ENCODE measurements around the gene PTDSS2. TPM values are rescaled to one million over a fixed set of nuclear protein-coding genes. Genes with fewer than 3 reads are reported as not detected.

The PTDSS2 gene
- total RNA-seq, 1 experiment from 2014 or later = 49.5 TPM

- Mint-ChIP-seq H3K27me3 (ENCODE audit: low read depth) (peaks cover 3% of the 10 kb centered on the region), H3K4me1 (no peaks in the 10 kb centered on the region), H3K4me3 (no peak overlapping the region), H3K36me3 (peaks cover 2% of the 10 kb centered on the region; the same call in 1 of the 2 replicates), H3K27ac (no peak overlapping the region), H3K9me3 (no peaks in the 10 kb centered on the region)
- ChIA-PET POLR2A (no interaction called here), CTCF (interaction anchor here (0.7 to 3.5 kb wide), 5 partner anchors 39 to 154 kb away, joined by 3 to 71 read pairs (median 6); partner anchors contain the start of gene PTDSS2)
- DNase-seq (ENCODE audit: low spot score) (peak; percentile 10), ATAC-seq (no peak)
- TF ChIP-seq ATF2 (CRISPR knock-in tag; IDR thresholded peaks at IDR 0.05; ENCODE audit: borderline replicate concordance, low read depth) = no peak
These were observed 45.4 kb upstream of the PTDSS2 start for GRCh38 chr11:404551-405264.

GRCh38 chr11:405323-405953 lies 44.6 kb upstream of the PTDSS2 start:
- peak; percentile 30 for DNase-seq (ENCODE audit: low spot score)
- no peak for TF ChIP-seq GRHL2 (CRISPR knock-in tag; IDR thresholded peaks at IDR 0.05; ENCODE audit: insufficient replicate concordance, severe bottlenecking)
- TF ChIP-seq ELF4 (CRISPR knock-in tag; IDR thresholded peaks at IDR 0.05; ENCODE audit: low read depth) = no peak
- no peaks in the 10 kb centered on the region for H3K4me1 Mint-ChIP-seq
- no peak; the same call in 1 of the 2 replicates for ATAC-seq
- POLR2A ChIA-PET = no interaction called here
- H3K4me3 Mint-ChIP-seq = peak overlapping the region; percentile 48
- H3K27me3 Mint-ChIP-seq (ENCODE audit: low read depth) = no peaks in the 10 kb centered on the region
- H3K27ac Mint-ChIP-seq = 0 out of 2 replicates have a peak overlapping the region, but pooled peaks have one; percentile 36
- H3K9me3 Mint-ChIP-seq = no peaks in the 10 kb centered on the region
- H3K36me3 Mint-ChIP-seq = no peaks in the 10 kb centered on the region
- CTCF ChIA-PET = interaction anchor here (0.7 to 3.5 kb wide), 7 partner anchors 11 to 155 kb away, joined by 3 to 71 read pairs (median 6); partner anchors contain the start of genes PTDSS2 and SIGIRR

- CTCF ChIA-PET = interaction anchor here (0.9 to 3.5 kb wide), 17 partner anchors 10 to 208 kb away, joined by 3 to 71 read pairs (median 5); partner anchors contain the start of genes PTDSS2 and SIGIRR
- H3K4me1 Mint-ChIP-seq = no peaks in the 10 kb centered on the region
- ATAC-seq (no peak), DNase-seq (ENCODE audit: low spot score) (peak; percentile 15)
- H3K36me3 Mint-ChIP-seq = no peaks in the 10 kb centered on the region
- H3K27ac Mint-ChIP-seq = no peak overlapping the region
- H3K27me3 Mint-ChIP-seq (ENCODE audit: low read depth) = no peaks in the 10 kb centered on the region
- H3K9me3 Mint-ChIP-seq = no peaks in the 10 kb centered on the region
- peak overlapping the region; percentile 48; the same call in 1 of the 2 replicates for H3K4me3 Mint-ChIP-seq
- POLR2A ChIA-PET = interaction anchor here (1.5 kb wide), 1 partner anchor 199 kb away, joined by 3 read pairs; the partner anchor contains the start of genes BET1L and RIC8A
- TF ChIP-seq ZBTB43 (CRISPR knock-in tag; IDR thresholded peaks at IDR 0.05) (0 out of 2 replicates have a peak, but pooled peaks have one; percentile 26), FOXK1 (CRISPR knock-in tag; IDR thresholded peaks at IDR 0.05) (0 out of 2 replicates have a peak, but pooled peaks have one; percentile 9), ZNF317 (CRISPR knock-in tag; IDR thresholded peaks at IDR 0.05; ENCODE audit: borderline replicate concordance, low read depth) (no peak)
These were observed 43.9 kb upstream of the PTDSS2 start for GRCh38 chr11:405954-406795.

- no peaks in the 10 kb centered on the region for H3K9me3 Mint-ChIP-seq
- H3K27ac Mint-ChIP-seq = no peak overlapping the region
- DNase-seq (ENCODE audit: low spot score) = peak; percentile 81
- CTCF ChIA-PET = interaction anchor here (0.5 to 3.5 kb wide), 33 partner anchors 9 to 208 kb away, joined by 3 to 71 read pairs (median 4); partner anchors contain the start of genes ANO9, BET1L, HRAS and PTDSS2
- H3K27me3 Mint-ChIP-seq (ENCODE audit: low read depth) = no peaks in the 10 kb centered on the region
- POLR2A ChIA-PET = interaction anchor here (1.1 to 1.8 kb wide), 3 partner anchors 10 to 199 kb away, joined by 3 to 12 read pairs (median 9); partner anchors contain the start of genes BET1L and RIC8A
- no peaks in the 10 kb centered on the region for H3K36me3 Mint-ChIP-seq
- peak overlapping the region; percentile 30; the same call in 1 of the 2 replicates for H3K4me3 Mint-ChIP-seq
- peak; percentile 52 for ATAC-seq
- no peaks in the 10 kb centered on the region for H3K4me1 Mint-ChIP-seq
- no peak for TF ChIP-seq ERG (CRISPR knock-in tag; IDR thresholded peaks at IDR 0.05)
- no peak for TF ChIP-seq TEAD4 (CRISPR knock-in tag; IDR thresholded peaks at IDR 0.05)
- TF ChIP-seq PRRX2 (CRISPR knock-in tag; IDR thresholded peaks at IDR 0.05) = no peak
- no peak for TF ChIP-seq ZBTB21 (CRISPR knock-in tag; IDR thresholded peaks at IDR 0.05; ENCODE audit: borderline replicate concordance)
- TF ChIP-seq CBFB (CRISPR knock-in tag; IDR thresholded peaks at IDR 0.05; ENCODE audit: low read depth) = no peak
- TF ChIP-seq NFYB (CRISPR knock-in tag; conservative IDR thresholded peaks at IDR 0.05; ENCODE audit: low read depth) = no peak
- peak; percentile 66; the same call in 1 of the 2 replicates for TF ChIP-seq E2F5 (CRISPR knock-in tag; IDR thresholded peaks at IDR 0.05)
These were observed 43.1 kb upstream of the PTDSS2 start for GRCh38 chr11:406796-407650.
